ENCODE results near the gene MAFG. TPM values are rescaled to one million over a fixed set of nuclear protein-coding genes. Genes with fewer than 3 reads are reported as not detected.

Gene MAFG
- total and polyA plus RNA-seq, 9 of the 15 experiments (the other 6 are each of a cell fraction or from before 2014, with no cell fraction given): 1.1 to 58.1 (median 24.9) TPM

DNA sequence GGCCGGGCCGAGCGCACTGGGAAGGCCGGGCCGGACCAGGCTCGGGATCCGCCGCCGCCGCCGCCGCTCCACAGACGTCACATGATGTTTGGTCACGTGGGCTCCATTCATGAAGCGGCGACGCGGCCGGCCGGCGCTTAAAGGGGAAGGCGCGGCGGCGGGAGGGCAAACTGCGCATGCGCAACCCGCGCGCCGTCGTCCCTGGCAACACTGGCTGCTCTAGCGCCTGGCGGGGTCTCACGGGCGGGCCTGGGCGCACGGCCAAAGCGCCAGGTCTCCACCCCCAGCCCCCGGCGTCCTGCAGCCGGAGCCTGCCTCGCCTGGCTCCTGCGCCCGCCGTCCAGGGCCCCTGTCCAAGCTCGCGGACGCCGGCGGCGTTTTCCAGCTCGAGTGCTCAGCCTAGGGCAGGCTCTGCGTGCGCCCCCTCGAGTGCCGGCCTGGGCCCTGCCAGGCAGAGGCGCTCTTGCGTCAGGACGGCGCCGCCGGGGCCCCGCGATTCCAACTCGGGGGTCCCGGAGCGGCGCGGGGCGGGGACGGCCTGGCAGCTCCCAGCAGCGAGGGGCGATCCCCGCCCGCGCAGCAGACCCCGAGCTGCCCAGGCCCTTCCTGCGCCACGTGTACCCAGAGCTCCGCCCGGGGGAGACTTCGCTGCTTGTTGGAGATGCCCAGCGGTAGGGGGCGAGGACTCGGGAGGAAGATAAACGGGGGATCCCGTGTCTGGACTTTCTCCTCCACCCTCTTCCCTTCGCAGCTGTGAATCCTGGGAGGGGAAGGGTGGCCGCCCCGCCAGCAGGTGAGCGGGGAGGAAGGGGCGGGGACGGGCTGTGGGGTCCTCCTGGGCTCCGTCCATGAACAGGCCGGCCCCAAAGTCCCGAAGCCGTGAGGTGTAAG, at the start of gene MAFG (continued):
- TF ChIP-seq, protein P1, sequence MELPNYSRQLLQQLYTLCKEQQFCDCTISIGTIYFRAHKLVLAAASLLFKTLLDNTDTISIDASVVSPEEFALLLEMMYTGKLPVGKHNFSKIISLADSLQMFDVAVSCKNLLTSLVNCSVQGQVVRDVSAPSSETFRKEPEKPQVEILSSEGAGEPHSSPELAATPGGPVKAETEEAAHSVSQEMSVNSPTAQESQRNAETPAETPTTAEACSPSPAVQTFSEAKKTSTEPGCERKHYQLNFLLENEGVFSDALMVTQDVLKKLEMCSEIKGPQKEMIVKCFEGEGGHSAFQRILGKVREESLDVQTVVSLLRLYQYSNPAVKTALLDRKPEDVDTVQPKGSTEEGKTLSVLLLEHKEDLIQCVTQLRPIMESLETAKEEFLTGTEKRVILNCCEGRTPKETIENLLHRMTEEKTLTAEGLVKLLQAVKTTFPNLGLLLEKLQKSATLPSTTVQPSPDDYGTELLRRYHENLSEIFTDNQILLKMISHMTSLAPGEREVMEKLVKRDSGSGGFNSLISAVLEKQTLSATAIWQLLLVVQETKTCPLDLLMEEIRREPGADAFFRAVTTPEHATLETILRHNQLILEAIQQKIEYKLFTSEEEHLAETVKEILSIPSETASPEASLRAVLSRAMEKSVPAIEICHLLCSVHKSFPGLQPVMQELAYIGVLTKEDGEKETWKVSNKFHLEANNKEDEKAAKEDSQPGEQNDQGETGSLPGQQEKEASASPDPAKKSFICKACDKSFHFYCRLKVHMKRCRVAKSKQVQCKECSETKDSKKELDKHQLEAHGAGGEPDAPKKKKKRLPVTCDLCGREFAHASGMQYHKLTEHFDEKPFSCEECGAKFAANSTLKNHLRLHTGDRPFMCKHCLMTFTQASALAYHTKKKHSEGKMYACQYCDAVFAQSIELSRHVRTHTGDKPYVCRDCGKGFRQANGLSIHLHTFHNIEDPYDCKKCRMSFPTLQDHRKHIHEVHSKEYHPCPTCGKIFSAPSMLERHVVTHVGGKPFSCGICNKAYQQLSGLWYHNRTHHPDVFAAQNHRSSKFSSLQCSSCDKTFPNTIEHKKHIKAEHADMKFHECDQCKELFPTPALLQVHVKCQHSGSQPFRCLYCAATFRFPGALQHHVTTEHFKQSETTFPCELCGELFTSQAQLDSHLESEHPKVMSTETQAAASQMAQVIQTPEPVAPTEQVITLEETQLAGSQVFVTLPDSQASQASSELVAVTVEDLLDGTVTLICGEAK (IDR thresholded peaks at IDR 0.05): 0 out of 2 replicates have a peak, but pooled peaks have one; percentile 30
- TF ChIP-seq, protein P1 (CRISPR knock-in tag; IDR thresholded peaks at IDR 0.05): no peak
- TF ChIP-seq HDAC2 (IDR thresholded peaks at IDR 0.05) (0 out of 2 replicates have a peak, but pooled peaks have one; percentile 22), SRF (CRISPR knock-in tag; IDR thresholded peaks at IDR 0.05) (no peak), PRMT5 (CRISPR knock-in tag; IDR thresholded peaks at IDR 0.05) (no peak), CTBP1 (IDR thresholded peaks at IDR 0.05; ENCODE audit: borderline replicate concordance) (peak; percentile 92), ZBTB1 (CRISPR knock-in tag; IDR thresholded peaks at IDR 0.05; ENCODE audit: borderline replicate concordance, low read depth) (no peak; the same call in 1 of the 2 replicates), NFE2 (IDR thresholded peaks at IDR 0.05; ENCODE audit: low read depth) (no peak), FOXA1 (IDR thresholded peaks at IDR 0.05; ENCODE audit: borderline replicate concordance) (no peak), KAT2B (IDR thresholded peaks at IDR 0.05; ENCODE audit: low read depth, low read length) (no peak), TARDBP (IDR thresholded peaks at IDR 0.05) (no peak; the same call in 1 of the 2 replicates), ZNF785 (CRISPR knock-in tag; IDR thresholded peaks at IDR 0.05) (no peak), BMI1 (IDR thresholded peaks at IDR 0.05; ENCODE audit: low read length) (peak; percentile 73), TBP (optimal IDR thresholded peaks at IDR 0.05; ENCODE audit: low read depth, low read length) (peak; percentile 54), CCAR2 (IDR thresholded peaks at IDR 0.05; ENCODE audit: low read depth, low read length) (no peak)
- TF ChIP-seq, protein P2, sequence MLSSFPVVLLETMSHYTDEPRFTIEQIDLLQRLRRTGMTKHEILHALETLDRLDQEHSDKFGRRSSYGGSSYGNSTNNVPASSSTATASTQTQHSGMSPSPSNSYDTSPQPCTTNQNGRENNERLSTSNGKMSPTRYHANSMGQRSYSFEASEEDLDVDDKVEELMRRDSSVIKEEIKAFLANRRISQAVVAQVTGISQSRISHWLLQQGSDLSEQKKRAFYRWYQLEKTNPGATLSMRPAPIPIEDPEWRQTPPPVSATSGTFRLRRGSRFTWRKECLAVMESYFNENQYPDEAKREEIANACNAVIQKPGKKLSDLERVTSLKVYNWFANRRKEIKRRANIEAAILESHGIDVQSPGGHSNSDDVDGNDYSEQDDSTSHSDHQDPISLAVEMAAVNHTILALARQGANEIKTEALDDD (IDR thresholded peaks at IDR 0.05): no peak
- TF ChIP-seq, protein P3, sequence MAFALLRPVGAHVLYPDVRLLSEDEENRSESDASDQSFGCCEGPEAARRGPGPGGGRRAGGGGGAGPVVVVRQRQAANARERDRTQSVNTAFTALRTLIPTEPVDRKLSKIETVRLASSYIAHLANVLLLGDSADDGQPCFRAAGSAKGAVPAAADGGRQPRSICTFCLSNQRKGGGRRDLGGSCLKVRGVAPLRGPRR (CRISPR knock-in tag; IDR thresholded peaks at IDR 0.05): no peak
